Esophagus squamous epithelium (tissue), 4 donors: ENCODE results near the gene IRF9.

Experiments
- CTCF ChIP-seq, 6 experiments: fragments of 450-650 bp in 4 of 6; fragments of 200-600 bp in 2 of 6; sonication (generic) in 2 of 6; IDR thresholded peaks; one replicate each; pipeline ENCODE4 v1.5.1; 2016 to 2019; ENCODE audit warnings: antibody characterized with exemption in 6 of 6, mild to moderate bottlenecking in 4 of 6, moderate library complexity in 4 of 6
- POLR2A ChIP-seq, 4 donors: fragments of 450-650 bp; IDR thresholded peaks; one replicate each; pipeline ENCODE4 v1.6.1; 2017; ENCODE audit warnings: antibody characterized with exemption in 4 of 4, mild to moderate bottlenecking in 4 of 4, moderate library complexity in 3 of 4

DNA sequence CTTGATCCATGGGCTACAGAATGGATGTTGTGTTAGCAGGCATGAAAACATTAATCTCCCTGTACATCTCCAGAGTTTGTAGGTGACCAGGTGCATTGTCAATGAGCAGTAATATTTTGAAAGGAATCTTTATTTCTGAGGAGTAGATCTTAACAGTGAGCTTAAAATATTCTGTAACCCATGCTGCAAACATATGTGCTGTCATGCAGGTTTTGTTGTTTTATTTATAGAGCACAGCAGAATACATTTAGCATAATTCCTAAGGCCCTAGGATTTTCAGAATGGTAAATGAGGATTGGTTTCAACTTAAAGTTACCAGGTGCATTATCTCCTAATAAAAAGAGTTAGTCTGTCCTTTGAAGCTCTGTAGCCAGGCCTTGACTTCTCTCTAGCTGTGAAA, 34.1 kb upstream of the IRF9 start:
- TF ChIP-seq CTCF (IDR thresholded peaks at IDR 0.05) (no peak), POLR2A (IDR thresholded peaks at IDR 0.05) (no peak)
